Esophagus squamous epithelium (tissue), 4 donors: Measurements from ENCODE around the gene SCNN1B.

Experiments
- CTCF ChIP-seq, 6 experiments: fragments of 450-650 bp in 4 of 6; fragments of 200-600 bp in 2 of 6; sonication (generic) in 2 of 6; IDR thresholded peaks; one replicate each; pipeline ENCODE4 v1.5.1; 2016 to 2019; ENCODE audit warnings: antibody characterized with exemption in 6 of 6, mild to moderate bottlenecking in 4 of 6, moderate library complexity in 4 of 6
- POLR2A ChIP-seq, 4 donors: fragments of 450-650 bp; IDR thresholded peaks; one replicate each; pipeline ENCODE4 v1.6.1; 2017; ENCODE audit warnings: antibody characterized with exemption in 4 of 4, mild to moderate bottlenecking in 4 of 4, moderate library complexity in 3 of 4

DNA sequence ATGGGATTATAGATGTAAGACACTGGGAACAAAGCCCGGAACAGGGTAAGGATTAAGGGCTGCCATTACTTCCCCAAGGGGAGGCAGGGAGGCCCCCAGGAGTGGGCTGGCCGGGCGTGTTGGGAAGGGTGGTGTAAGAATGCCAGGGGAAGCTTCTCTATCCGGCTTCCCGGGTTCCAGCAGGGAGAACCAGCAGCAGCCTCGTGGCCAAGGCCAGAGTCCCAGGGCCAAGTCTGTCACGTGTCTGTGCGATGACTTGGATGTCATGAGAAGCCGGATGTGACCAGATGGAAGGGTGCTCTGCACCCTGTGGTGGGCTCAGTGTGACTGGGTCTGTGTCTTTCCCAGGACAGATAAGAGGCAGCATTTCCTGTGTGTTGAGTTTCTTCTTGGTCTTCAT lies 52.1 kb downstream of the SCNN1B start:
- TF ChIP-seq CTCF (IDR thresholded peaks at IDR 0.05) (no peak), POLR2A (IDR thresholded peaks at IDR 0.05) (no peak)
